HepG2 (cell line): ENCODE data around the gene PTGDR2. TPM values are rescaled to one million over a fixed set of nuclear protein-coding genes. Genes with fewer than 3 reads are reported as not detected.

Experiments used
- ATF3 ChIP-seq: sonication (generic); formaldehyde crosslinking; IDR thresholded peaks from 2 replicates; pipeline ENCODE4 v1.4.0; 2020; ENCODE audit warnings: missing genetic modification reagents
- BCL6 ChIP-seq: IDR thresholded peaks from 2 replicates; pipeline ENCODE4 v1.6.1; 2016; ENCODE audit warnings: missing genetic modification reagents, missing compliant biosample characterization
- FOXM1 ChIP-seq: sonication (generic); formaldehyde crosslinking; IDR thresholded peaks from 2 replicates; pipeline ENCODE4 v1.5.0; 2020; ENCODE audit warnings: missing genetic modification reagents
- KDM1A ChIP-seq: IDR thresholded peaks from 2 replicates; pipeline ENCODE4 v1.6.1; 2016; ENCODE audit warnings: missing compliant biosample characterization
- MAF1 ChIP-seq: sonication (generic); formaldehyde crosslinking; IDR thresholded peaks from 2 replicates; pipeline ENCODE4 v1.5.0; 2020; ENCODE audit warnings: missing genetic modification reagents, borderline replicate concordance
- MAFF ChIP-seq: IDR thresholded peaks from 2 replicates; pipeline ENCODE4 v1.6.1; 2011; ENCODE audit warnings: low read depth, low read length, improper control_type of control experiment
- MED13 ChIP-seq: sonication (generic); formaldehyde crosslinking; IDR thresholded peaks from 2 replicates; pipeline ENCODE4 v1.5.0; 2020; ENCODE audit warnings: missing genetic modification reagents
- MEIS2 ChIP-seq: sonication (generic); formaldehyde crosslinking; IDR thresholded peaks from 2 replicates; pipeline ENCODE4 v1.9.0; 2021; ENCODE audit warnings: mild to moderate bottlenecking, missing genetic modification reagents
- NCOA1 ChIP-seq: sonication (generic); formaldehyde crosslinking; IDR thresholded peaks from 2 replicates; pipeline ENCODE4 v1.9.0; 2021; ENCODE audit warnings: missing genetic modification reagents
- POLR2G ChIP-seq: fragments of 200-400 bp; formaldehyde crosslinking; IDR thresholded peaks from 2 replicates; pipeline ENCODE4 v1.6.1; 2018; ENCODE audit warnings: mild to moderate bottlenecking, low read depth, low read length, moderate library complexity
- RNF2 ChIP-seq: fragments of 450-650 bp; conservative IDR thresholded peaks from 2 replicates; pipeline ENCODE4 v1.6.1; 2016; ENCODE audit warnings: low read depth
- RXRA ChIP-seq: sonication (generic); formaldehyde crosslinking; IDR thresholded peaks from 2 replicates; pipeline ENCODE4 v1.5.1; 2020; ENCODE audit warnings: missing genetic modification reagents
- RXRB ChIP-seq: IDR thresholded peaks from 2 replicates; pipeline ENCODE4 v1.6.1; 2016; ENCODE audit warnings: borderline replicate concordance, missing genetic modification reagents, missing compliant biosample characterization
- SIN3B ChIP-seq: fragments of 150-350 bp; IDR thresholded peaks from 2 replicates; pipeline ENCODE4 v1.6.1; 2014; ENCODE audit warnings: low read length
- SKI ChIP-seq: fragments of 450-650 bp; IDR thresholded peaks from one replicate; pipeline ENCODE4 v1.6.1; 2018; ENCODE audit warnings: mild to moderate bottlenecking; ENCODE audit not compliant: partially characterized antibody
- SMAD3 ChIP-seq: sonication (generic); formaldehyde crosslinking; IDR thresholded peaks from 2 replicates; pipeline ENCODE4 v1.4.0; 2020; ENCODE audit warnings: missing genetic modification reagents
- ZMYM3 ChIP-seq: sonication (generic); formaldehyde crosslinking; IDR thresholded peaks from 2 replicates; pipeline ENCODE4 v1.5.1; 2020; ENCODE audit warnings: mild to moderate bottlenecking, missing genetic modification reagents
- ZNF570 ChIP-seq: sonication (generic); formaldehyde crosslinking; IDR thresholded peaks from 2 replicates; pipeline ENCODE4 v1.4.0; 2020; ENCODE audit warnings: mild to moderate bottlenecking, missing genetic modification reagents, borderline replicate concordance
- polyA plus RNA-seq, 8 experiments: library from polyadenylated mRNA; depleted of rRNA in 3 of 8; stranded (reverse) in 7 of 8; unstranded in 1 of 8; fragments of >200 nt; fragmentation: Illumina TruSeq in 4 of 8; extraction: Trizol in 4 of 8; gene quantifications; 2 replicates each; pipeline versions ENCODE4 v1.2.1 to v1.2.3, GENCODE V29; 2011 to 2016; ENCODE audit warnings: low read depth in 4 of 8, missing spikeins in 1 of 8, mixed read lengths in 1 of 8; ENCODE audit not compliant: insufficient read depth in 1 of 8
- total RNA-seq, 5 experiments: library from RNA; depleted of rRNA; stranded (reverse); fragments of >200 nt; fragmentation: Illumina TruSeq; extraction: Trizol; gene quantifications; 2 replicates each; pipeline ENCODE4 v1.2.3, GENCODE V29; 2016; ENCODE audit warnings: low read depth in 1 of 5
- TF ChIP-seq, protein P1 (sequence below): sonication (generic); formaldehyde crosslinking; IDR thresholded peaks from 2 replicates; pipeline ENCODE4 v1.4.0; 2020; ENCODE audit warnings: missing genetic modification reagents, mild to moderate bottlenecking, borderline replicate concordance
- TF ChIP-seq, protein P2 (sequence below): sonication (generic); formaldehyde crosslinking; IDR thresholded peaks from 2 replicates; pipeline ENCODE4 v1.8.0; 2022; ENCODE audit warnings: missing genetic modification reagents, mild to moderate bottlenecking, moderate library complexity, borderline replicate concordance
- TF ChIP-seq, protein P3 (sequence below): sonication (generic); IDR thresholded peaks from 2 replicates; pipeline ENCODE4 v1.6.1; 2016; ENCODE audit warnings: low read depth, borderline replicate concordance
- TF ChIP-seq, protein P4 (sequence below): sonication (generic); formaldehyde crosslinking; IDR thresholded peaks from 2 replicates; pipeline ENCODE4 v1.4.0; 2020; ENCODE audit warnings: missing genetic modification reagents

The PTGDR2 gene
- total and polyA plus RNA-seq, 2 of the 13 experiments (the other 11 are each of a cell fraction or from before 2014, with no cell fraction given) = 1.9 to 2.5 TPM

DNA sequence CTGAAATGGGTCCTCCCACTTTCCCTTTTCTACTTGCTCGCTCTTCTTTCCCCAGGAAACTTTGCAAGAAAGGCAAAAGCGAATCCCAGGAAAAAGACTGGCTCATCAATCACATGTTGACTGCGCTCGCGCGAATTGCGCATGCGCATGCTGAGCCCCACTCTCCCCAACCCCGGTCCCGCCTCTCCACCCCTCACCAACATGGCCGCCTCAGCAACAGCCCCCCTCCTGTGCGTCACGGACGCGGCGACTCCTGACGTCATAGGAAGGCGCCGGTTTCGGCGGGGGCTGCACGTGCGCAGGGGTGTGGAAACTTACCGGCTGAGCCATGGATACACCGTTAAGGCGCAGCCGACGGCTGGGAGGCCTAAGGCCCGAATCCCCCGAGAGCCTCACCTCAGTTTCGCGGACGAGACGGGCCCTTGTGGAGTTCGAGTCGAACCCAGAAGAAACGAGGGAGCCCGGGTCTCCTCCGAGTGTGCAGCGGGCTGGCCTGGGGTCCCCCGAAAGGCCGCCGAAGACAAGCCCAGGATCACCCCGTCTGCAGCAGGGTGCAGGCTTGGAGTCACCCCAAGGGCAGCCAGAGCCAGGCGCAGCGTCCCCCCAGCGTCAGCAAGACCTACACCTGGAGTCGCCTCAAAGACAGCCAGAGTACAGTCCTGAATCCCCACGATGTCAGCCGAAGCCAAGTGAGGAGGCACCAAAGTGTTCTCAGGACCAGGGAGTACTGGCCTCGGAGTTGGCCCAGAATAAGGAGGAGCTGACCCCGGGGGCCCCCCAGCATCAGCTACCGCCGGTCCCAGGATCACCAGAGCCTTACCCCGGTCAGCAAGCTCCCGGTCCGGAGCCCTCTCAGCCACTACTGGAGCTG, 13.7 kb downstream of the PTGDR2 start, which contains the start of gene CCDC86 (continued):
- TF ChIP-seq, protein P1, sequence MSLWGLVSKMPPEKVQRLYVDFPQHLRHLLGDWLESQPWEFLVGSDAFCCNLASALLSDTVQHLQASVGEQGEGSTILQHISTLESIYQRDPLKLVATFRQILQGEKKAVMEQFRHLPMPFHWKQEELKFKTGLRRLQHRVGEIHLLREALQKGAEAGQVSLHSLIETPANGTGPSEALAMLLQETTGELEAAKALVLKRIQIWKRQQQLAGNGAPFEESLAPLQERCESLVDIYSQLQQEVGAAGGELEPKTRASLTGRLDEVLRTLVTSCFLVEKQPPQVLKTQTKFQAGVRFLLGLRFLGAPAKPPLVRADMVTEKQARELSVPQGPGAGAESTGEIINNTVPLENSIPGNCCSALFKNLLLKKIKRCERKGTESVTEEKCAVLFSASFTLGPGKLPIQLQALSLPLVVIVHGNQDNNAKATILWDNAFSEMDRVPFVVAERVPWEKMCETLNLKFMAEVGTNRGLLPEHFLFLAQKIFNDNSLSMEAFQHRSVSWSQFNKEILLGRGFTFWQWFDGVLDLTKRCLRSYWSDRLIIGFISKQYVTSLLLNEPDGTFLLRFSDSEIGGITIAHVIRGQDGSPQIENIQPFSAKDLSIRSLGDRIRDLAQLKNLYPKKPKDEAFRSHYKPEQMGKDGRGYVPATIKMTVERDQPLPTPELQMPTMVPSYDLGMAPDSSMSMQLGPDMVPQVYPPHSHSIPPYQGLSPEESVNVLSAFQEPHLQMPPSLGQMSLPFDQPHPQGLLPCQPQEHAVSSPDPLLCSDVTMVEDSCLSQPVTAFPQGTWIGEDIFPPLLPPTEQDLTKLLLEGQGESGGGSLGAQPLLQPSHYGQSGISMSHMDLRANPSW (CRISPR knock-in tag) = no peak
- TF ChIP-seq, protein P2, sequence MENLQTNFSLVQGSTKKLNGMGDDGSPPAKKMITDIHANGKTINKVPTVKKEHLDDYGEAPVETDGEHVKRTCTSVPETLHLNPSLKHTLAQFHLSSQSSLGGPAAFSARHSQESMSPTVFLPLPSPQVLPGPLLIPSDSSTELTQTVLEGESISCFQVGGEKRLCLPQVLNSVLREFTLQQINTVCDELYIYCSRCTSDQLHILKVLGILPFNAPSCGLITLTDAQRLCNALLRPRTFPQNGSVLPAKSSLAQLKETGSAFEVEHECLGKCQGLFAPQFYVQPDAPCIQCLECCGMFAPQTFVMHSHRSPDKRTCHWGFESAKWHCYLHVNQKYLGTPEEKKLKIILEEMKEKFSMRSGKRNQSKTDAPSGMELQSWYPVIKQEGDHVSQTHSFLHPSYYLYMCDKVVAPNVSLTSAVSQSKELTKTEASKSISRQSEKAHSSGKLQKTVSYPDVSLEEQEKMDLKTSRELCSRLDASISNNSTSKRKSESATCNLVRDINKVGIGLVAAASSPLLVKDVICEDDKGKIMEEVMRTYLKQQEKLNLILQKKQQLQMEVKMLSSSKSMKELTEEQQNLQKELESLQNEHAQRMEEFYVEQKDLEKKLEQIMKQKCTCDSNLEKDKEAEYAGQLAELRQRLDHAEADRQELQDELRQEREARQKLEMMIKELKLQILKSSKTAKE = peak; percentile 55; the same call in 1 of the 2 replicates
- TF ChIP-seq FOXM1 (CRISPR knock-in tag) (0 out of 2 replicates have a peak, but pooled peaks have one; percentile 40), BCL6 (CRISPR knock-in tag) (peak; percentile 72), KDM1A (CRISPR knock-in tag) (no peak), ZNF570 (CRISPR knock-in tag) (no peak), RXRA (peak; percentile 71), ZMYM3 (CRISPR knock-in tag) (peak; percentile 65; the same call in 1 of the 2 replicates), ATF3 (CRISPR knock-in tag) (0 out of 2 replicates have a peak, but pooled peaks have one; percentile 59), POLR2G (peak; percentile 83), RXRB (peak; percentile 62), MED13 (CRISPR knock-in tag) (peak; percentile 67; the same call in 1 of the 2 replicates), MEIS2 (peak; percentile 82; the same call in 1 of the 2 replicates), SKI (peak; percentile 64), MAFF (peak; percentile 39; the same call in 1 of the 2 replicates), MAF1 (CRISPR knock-in tag) (peak; percentile 68; the same call in 1 of the 2 replicates), RNF2 (no peak; the same call in 1 of the 2 replicates), SMAD3 (CRISPR knock-in tag) (peak; percentile 81; the same call in 1 of the 2 replicates), SIN3B (peak; percentile 86; the same call in 1 of the 2 replicates), NCOA1 (CRISPR knock-in tag) (no peak)
- TF ChIP-seq, protein P3, sequence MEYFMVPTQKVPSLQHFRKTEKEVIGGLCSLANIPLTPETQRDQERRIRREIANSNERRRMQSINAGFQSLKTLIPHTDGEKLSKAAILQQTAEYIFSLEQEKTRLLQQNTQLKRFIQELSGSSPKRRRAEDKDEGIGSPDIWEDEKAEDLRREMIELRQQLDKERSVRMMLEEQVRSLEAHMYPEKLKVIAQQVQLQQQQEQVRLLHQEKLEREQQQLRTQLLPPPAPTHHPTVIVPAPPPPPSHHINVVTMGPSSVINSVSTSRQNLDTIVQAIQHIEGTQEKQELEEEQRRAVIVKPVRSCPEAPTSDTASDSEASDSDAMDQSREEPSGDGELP = peak; percentile 33; the same call in 1 of the 2 replicates
- TF ChIP-seq, protein P4, sequence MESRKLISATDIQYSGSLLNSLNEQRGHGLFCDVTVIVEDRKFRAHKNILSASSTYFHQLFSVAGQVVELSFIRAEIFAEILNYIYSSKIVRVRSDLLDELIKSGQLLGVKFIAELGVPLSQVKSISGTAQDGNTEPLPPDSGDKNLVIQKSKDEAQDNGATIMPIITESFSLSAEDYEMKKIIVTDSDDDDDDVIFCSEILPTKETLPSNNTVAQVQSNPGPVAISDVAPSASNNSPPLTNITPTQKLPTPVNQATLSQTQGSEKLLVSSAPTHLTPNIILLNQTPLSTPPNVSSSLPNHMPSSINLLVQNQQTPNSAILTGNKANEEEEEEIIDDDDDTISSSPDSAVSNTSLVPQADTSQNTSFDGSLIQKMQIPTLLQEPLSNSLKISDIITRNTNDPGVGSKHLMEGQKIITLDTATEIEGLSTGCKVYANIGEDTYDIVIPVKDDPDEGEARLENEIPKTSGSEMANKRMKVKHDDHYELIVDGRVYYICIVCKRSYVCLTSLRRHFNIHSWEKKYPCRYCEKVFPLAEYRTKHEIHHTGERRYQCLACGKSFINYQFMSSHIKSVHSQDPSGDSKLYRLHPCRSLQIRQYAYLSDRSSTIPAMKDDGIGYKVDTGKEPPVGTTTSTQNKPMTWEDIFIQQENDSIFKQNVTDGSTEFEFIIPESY = peak; percentile 57; the same call in 1 of the 2 replicates
